ENCODE results near the gene LRRIQ4. TPM values are rescaled to one million over a fixed set of nuclear protein-coding genes. Genes with fewer than 3 reads are reported as not detected.

The LRRIQ4 gene
- total RNA-seq, 1 experiment from 2014 or later: 1.3 TPM

- H3K36me3 ChIP-seq (ENCODE audit: low read depth): peaks cover 85% of the 10 kb centered on the region
- no peak overlapping the region for H3K27ac ChIP-seq
- H3K9me3 ChIP-seq (ENCODE audit: insufficient read depth, low read depth): no peaks in the 10 kb centered on the region
- H4K20me1 ChIP-seq (ENCODE audit: insufficient read depth): peaks cover 14% of the 10 kb centered on the region
- H3K4me3 ChIP-seq: no peak overlapping the region
- ChIA-PET CTCF (no interaction called here), POLR2A (ENCODE audit: unreplicated experiment) (interaction anchor here (0.6 kb wide), 1 partner anchor 291 kb away, joined by 4 read pairs; no protein-coding TSS in a partner anchor)
- no peak for DNase-seq
- no peaks in the 10 kb centered on the region for H3K9me2 ChIP-seq (ENCODE audit: insufficient read depth)
- no peak overlapping the region for H3K4me2 ChIP-seq
- BruUV-seq (replicated peaks): no TSS peak
- peaks cover 15% of the 10 kb centered on the region; the same call in 1 of the 2 replicates for H3F3A ChIP-seq (ENCODE audit: insufficient read depth, low read depth)
- TF ChIP-seq EZH2 (IDR thresholded peaks at IDR 0.05; ENCODE audit: low read depth) (no peak), CTCF (conservative IDR thresholded peaks at IDR 0.05) (no peak)
- H3K79me2 ChIP-seq (ENCODE audit: low read depth): peaks cover 7% of the 10 kb centered on the region
- no peaks in the 10 kb centered on the region for H3K27me3 ChIP-seq (ENCODE audit: insufficient read depth, low read depth)
- no peak overlapping the region for H2AFZ ChIP-seq
- H3K4me1 ChIP-seq (replicated peaks; ENCODE audit: insufficient read depth): no peaks in the 10 kb centered on the region
- intact Hi-C loops (cut with micrococcal nuclease; ENCODE audit: unreplicated experiment): no loop called here
These were observed 31.9 kb upstream of the LRRIQ4 start for GRCh38 chr3:169780742-169781141.

GRCh38 chr3:169781209-169781855 is 31.3 kb upstream of the LRRIQ4 start:
- H3K27ac ChIP-seq: no peak overlapping the region
- H3K9me3 ChIP-seq (ENCODE audit: insufficient read depth, low read depth): no peaks in the 10 kb centered on the region
- H3K4me3 ChIP-seq: no peak overlapping the region
- peaks cover 10% of the 10 kb centered on the region; the same call in 1 of the 2 replicates for H4K20me1 ChIP-seq (ENCODE audit: insufficient read depth)
- CTCF ChIA-PET: no interaction called here
- no peaks in the 10 kb centered on the region for H3K27me3 ChIP-seq (ENCODE audit: insufficient read depth, low read depth)
- peaks cover under 1% of the 10 kb centered on the region; the same call in 1 of the 2 replicates for H3K79me2 ChIP-seq (ENCODE audit: low read depth)
- no peak overlapping the region for H2AFZ ChIP-seq
- no peak for TF ChIP-seq EZH2 (IDR thresholded peaks at IDR 0.05; ENCODE audit: low read depth)
- TF ChIP-seq CTCF (conservative IDR thresholded peaks at IDR 0.05): no peak
- intact Hi-C loops (cut with micrococcal nuclease; ENCODE audit: unreplicated experiment): no loop called here
- POLR2A ChIA-PET (ENCODE audit: unreplicated experiment): interaction anchor here (0.6 kb wide), 1 partner anchor 409 kb away, joined by 3 read pairs; no protein-coding TSS in a partner anchor
- BruUV-seq (replicated peaks): no TSS peak
- peaks cover 15% of the 10 kb centered on the region; the same call in 1 of the 2 replicates for H3F3A ChIP-seq (ENCODE audit: insufficient read depth, low read depth)
- peaks cover 84% of the 10 kb centered on the region for H3K36me3 ChIP-seq (ENCODE audit: low read depth)
- no peaks in the 10 kb centered on the region for H3K4me1 ChIP-seq (replicated peaks; ENCODE audit: insufficient read depth)
- no peaks in the 10 kb centered on the region for H3K9me2 ChIP-seq (ENCODE audit: insufficient read depth)
- DNase-seq: no peak
- no peak overlapping the region for H3K4me2 ChIP-seq

GRCh38 chr3:169787120-169787519 is 25.6 kb upstream of the LRRIQ4 start:
- Histone ChIP-seq H3K9me2 (ENCODE audit: insufficient read depth) (no peaks in the 10 kb centered on the region), H3K4me3 (no peak overlapping the region), H3K79me2 (ENCODE audit: low read depth) (no peaks in the 10 kb centered on the region), H3K27me3 (ENCODE audit: insufficient read depth, low read depth) (no peaks in the 10 kb centered on the region), H4K20me1 (ENCODE audit: insufficient read depth) (0 out of 2 replicates have a peak, but pooled peaks cover 3% of the 10 kb centered on the region), H3K27ac (no peak overlapping the region), H2AFZ (no peak overlapping the region), H3K4me1 (replicated peaks; ENCODE audit: insufficient read depth) (no peaks in the 10 kb centered on the region), H3K9me3 (ENCODE audit: insufficient read depth, low read depth) (no peaks in the 10 kb centered on the region), H3K36me3 (ENCODE audit: low read depth) (peaks cover 62% of the 10 kb centered on the region), H3F3A (ENCODE audit: insufficient read depth, low read depth) (peaks cover 10% of the 10 kb centered on the region; the same call in 1 of the 2 replicates), H3K4me2 (no peak overlapping the region)
- ChIA-PET POLR2A (ENCODE audit: unreplicated experiment) (no interaction called here), CTCF (no interaction called here)
- DNase-seq: no peak
- no TSS peak for BruUV-seq (replicated peaks)
- intact Hi-C loops (cut with micrococcal nuclease; ENCODE audit: unreplicated experiment): no loop called here
- TF ChIP-seq CTCF (conservative IDR thresholded peaks at IDR 0.05) (no peak), EZH2 (IDR thresholded peaks at IDR 0.05; ENCODE audit: low read depth) (no peak)

Measured in PC-9 (cell line).